Middle frontal gyrus (tissue), 1 donor: Measurements from ENCODE around the gene DPAGT1.

Source experiments
- DNase-seq: peaks from one replicate; pipeline ENCODE4 v3.0.0-alpha.2; 2015; ENCODE audit warnings: low spot score; ENCODE audit errors: extremely low spot score

Gene DPAGT1

DNA sequence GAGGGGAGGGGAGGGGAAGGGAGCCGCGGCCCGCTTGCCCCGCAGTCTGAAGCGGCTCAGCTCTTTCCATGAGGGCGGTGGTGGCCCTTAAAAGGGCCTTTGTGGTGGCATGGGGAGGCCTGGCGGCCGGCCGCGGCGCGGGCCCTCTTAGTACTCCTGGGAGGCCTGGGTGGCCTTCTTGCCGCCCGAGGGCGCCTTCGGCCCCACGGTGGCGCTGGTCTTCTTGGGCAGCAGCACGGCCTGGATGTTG, 6.9 kb downstream of the DPAGT1 start:
- DNase-seq, result no peak

DNA sequence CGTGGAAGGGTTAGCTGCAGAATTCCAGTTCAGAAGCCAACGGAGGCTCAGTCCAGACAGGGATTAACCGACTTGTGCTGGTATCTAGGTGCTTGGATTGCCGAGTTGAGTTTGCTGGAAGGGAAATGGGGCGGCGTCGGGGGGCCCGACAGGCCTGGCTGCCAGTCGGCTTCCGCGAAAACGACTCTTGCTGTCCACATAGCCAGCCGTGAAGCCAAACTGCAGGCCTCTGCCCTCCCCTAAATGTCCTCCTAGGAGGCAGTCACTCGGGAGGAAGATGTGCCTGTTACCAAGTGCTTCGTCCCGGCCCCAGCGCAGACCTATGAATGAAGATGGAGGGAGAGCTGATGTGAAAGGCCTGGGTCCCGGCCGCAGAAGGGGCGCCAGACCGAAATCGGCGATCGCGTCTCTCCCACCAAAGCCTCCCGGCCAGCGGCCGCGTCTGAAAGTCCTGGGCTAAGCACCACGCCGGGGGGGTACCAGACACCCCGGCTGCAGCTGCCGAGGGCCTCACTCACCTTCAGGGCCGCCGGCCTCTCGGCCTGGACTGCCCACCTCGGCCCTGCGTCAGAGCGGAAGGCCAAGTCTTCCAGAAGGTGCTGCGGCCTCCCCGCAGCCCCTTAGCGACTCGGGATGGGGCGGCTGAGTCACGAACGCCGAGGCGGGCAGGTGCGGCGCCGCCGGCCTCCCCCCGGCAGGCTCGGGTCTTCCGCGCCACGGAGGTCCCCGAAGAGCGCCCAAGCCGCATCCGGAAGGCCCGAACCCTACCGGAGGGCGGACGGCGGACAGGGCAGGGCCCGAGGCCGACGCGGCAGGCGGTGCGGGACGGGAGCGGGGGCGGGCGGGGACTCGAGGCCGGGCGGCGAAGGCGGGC, 7.5 kb downstream of the DPAGT1 start:
- no peak for DNase-seq

DNA sequence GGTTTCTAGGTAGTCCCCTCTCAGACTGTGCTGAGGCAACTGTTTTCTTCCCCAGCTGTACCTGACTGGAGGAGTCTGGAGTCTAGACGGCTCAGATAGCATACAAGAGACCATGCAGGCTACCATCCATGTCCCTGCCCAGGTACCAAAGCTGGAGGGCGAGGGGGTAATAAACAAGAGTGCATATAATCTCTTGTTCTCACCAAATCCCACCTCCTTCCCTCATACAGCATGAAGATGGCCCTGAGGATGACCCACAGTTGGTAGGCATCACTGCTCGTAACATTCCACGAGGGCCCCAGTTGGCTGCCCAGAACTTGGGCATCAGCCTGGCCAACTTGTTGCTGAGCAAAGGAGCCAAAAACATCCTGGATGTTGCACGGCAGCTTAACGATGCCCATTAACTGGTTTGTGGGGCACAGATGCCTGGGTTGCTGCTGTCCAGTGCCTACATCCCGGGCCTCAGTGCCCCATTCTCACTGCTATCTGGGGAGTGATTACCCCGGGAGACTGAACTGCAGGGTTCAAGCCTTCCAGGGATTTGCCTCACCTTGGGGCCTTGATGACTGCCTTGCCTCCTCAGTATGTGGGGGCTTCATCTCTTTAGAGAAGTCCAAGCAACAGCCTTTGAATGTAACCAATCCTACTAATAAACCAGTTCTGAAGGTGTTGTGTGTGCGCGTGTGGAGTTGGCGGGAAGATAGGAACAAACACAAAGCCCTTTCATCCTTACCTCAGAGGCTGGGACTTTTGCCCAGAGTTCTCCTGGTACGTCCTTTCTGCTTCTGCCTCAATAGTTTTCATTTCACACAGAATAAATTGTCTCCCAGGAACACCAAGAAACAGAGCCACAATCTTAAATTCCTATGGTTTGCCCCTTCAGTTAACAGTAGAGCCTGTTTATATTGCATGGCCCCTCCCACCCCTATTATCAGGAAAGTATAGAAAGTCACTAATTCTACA, 8.5 kb downstream of the DPAGT1 start:
- DNase-seq, result no peak

DNA sequence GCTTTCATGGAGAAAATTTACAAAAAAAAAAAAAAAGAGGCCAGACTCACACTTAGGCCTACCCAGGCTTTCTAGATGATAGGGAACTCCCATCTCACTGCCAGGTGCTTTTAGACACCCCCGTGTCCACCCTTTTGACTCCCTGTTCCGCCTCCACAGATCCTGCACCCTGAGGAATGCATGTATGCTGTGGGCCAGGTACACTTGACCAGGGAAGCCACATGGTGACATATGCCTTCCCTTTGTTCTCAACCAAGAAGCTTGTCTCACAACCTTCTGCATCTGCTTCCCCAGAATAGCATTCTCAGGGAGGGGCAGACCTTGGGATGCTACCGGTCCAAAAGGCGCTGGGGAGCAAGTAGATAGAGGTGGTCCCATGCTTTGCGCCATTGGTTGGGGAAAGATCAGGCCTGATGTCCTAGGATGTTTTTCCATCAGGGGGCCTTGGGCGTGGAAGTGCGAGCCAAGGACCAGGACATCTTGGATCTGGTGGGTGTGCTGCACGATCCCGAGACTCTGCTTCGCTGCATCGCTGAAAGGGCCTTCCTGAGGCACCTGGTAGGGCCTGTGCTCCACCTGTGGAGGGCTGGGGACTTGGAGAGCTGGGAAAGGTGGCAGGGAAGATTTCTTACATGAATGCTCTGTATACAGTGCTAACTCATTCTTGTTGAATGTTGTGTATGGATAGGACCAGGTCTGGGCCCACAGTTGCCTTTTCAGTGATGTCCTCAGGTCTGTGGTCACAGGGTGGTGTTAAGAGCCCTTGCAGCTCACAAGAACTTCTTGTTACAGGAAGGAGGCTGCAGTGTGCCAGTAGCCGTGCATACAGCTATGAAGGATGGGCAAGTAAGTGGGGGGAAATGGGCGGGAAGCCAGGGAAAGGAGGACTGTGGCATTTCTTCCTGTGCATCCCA, 9.4 kb downstream of the DPAGT1 start:
- no peak for DNase-seq

DNA sequence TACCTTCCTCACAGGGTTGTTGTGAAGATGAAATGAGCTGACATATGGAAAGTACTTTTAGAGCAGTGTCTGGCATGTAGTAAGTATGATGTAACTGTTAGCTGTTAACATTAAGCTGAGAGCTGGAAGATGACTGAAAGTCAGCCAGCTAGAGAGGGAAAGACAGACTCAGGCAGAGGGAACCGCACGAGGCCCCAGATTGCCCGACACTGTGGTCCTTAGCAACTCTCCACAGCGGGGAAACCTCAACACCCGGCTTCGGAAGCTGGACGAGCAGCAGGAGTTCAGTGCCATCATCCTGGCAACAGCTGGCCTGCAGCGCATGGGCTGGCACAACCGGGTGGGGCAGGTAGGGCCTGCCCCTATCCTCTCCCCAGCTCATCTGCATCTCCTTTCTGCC, 10.5 kb downstream of the DPAGT1 start:
- no peak for DNase-seq

DNA sequence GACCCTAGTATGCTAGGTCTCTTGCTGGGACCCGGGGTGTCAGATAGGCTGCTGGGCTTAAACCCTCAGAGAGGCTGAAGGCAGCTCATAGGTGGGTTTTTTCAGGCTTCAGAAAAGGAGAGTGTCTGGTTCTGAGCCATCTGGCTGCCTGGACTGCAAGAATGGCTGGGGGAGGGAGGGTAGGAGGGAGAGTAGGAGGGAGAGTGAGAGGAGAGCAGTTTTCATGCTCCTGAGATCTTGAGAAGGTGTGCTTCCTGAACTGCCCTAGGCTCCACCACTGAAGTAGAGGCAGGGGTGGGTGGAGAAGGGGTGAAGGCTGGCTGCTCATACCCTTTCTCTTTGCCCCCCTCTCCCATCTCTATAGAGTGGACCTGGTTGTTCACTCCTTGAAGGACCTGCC, 12.3 kb downstream of the DPAGT1 start:
- no peak for DNase-seq

DNA sequence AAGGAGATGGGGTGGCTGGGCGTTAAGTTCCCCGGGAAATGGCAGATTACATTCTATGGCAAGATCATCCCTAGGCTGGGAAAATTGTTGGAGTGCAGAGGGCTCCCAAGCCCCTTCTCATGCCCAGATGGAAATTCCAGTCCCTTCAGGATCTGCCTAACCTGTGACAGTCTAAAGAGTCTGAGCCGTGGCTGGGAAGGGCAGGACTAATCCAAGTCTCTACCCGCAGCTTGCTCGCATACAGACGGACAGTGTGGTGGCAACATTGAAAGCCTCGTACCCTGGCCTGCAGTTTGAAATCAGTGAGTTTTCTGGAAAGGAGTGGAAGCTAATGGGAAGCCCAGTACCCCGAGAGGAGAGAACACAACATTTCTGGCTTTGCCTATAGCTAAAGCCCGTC, 13.2 kb downstream of the DPAGT1 start:
- DNase-seq, result no peak

DNA sequence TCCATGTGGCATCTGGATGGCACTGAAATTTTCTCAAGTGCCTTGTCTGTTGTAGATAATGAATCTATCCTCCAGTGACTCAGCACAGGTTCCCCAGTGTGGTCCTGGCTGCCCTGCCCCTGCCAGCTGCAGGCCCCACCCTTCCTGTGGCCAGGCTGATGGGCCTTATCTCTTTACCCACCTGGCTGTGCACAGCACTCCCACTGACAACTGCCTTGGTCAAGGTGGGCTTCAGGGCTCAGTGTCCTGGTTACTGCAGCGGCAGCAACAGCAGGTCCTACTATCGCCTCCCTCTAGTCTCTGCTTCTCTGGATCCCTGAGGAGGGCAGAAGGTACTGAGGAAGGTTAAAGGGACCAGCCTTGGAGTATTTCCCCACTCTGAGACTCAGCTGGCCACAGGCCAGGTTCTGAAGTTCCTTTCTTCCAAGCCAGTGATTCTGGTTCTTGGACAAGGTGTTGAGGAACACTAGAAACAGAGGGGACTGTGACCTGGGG, 13.9 kb downstream of the DPAGT1 start:
- no peak for DNase-seq

DNA sequence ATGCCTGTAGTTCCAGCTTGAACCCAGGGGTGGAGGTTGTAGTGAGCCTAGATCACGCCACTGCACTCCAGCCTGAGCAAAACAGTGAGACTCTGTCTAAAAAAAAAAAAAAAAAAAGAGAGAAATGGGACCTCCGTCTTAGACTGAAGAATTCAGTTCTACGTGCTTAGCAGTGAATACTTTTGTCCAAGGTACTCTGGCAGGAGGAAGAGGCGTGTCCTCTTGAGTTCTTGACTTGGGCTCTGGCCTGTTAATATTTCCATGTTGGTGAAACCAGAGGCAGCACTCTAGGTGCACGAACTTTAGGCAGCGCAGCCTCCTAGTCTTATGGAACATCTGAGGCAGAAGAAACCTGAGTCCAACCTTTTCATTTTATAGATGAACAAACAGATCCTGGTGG, 14.5 kb downstream of the DPAGT1 start:
- DNase-seq, result no peak

DNA sequence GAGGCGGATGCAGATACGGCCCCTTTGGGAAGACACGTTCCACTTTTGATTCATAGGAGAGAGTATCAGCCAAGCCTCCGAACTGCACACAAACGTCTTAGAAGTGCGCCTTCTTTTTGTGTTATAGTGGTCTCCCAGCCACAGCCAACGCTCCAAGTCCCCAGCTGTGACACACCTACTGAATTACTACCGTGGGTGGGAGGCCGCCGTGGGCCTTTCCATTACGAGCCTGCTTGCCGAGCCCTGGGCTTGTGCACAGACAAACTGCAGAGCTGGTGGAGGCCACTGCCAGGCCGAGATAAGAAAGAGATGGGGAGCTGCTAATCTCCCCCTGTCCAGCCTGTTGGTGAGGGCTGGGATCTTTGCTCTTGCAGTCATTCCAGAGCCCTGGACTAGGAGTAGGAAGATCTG, 16.2 kb downstream of the DPAGT1 start:
- DNase-seq, result no peak

DNA sequence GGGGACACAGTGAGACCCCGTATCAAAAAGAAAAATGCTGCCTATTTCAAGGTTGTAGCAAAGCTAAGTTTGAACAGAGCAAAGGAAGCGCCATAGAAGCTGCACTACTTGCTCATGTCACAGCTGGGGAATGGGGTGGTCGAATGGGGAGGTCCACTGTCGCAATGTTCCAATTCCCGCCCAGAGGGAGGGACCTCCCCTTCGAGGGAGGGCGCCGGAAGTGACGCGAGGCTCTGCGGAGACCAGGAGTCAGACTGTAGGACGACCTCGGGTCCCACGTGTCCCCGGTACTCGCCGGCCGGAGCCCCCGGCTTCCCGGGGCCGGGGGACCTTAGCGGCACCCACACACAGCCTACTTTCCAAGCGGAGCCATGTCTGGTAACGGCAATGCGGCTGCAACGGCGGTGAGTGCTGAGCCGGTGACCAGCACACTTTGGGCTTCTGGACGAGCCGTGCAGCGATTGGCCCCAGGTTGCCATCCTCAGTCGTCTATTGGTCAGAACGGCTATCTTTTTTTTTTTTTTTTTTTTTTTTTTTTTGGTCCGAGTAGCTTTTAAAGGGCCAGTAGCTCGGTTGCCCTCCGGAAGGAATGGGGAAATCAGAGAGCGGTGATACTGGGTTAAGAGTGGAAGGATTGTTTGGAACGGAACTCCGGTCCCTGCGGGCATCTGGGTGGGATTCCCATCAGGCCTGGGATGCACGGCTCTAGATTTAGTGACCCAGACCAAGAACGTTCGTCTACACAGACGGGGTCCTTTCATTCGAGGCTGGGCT, 16.8 kb downstream of the DPAGT1 start, which contains the start of gene HMBS:
Gene HMBS (plus strand): TSS at position 219 of the 774 bp plus-strand sequence. CDS start 153 bp downstream, at position 372.
- DNase-seq, result peak; percentile 96

DNA sequence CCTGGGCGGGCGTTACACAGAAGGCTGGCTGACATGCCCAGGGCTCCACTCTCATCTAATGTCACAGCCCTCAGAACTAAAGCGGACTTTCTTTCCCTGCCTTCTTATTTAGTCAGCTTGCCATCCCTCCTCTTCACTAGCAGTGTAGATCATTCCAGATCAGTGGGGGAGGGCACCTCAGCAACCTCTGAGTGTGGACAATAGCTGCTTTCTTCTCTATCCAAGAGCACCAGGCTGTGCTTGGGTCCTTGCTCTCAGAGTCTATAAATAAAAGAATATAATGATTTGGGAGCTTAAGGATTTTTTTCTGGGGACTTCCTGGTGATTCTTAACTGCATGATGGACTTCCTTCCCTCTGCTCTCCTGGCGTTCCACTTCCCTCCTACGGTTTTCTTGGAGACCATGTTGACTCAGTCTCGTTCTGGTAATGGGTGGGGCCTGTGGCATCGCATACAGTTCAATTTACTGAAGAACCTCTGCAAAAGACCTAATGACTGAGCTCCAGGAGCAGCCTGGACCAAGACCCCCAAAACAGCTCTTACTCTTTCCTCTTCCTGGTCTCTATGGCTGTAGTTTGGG, 19.9 kb downstream of the DPAGT1 start:
- DNase-seq, result no peak

DNA sequence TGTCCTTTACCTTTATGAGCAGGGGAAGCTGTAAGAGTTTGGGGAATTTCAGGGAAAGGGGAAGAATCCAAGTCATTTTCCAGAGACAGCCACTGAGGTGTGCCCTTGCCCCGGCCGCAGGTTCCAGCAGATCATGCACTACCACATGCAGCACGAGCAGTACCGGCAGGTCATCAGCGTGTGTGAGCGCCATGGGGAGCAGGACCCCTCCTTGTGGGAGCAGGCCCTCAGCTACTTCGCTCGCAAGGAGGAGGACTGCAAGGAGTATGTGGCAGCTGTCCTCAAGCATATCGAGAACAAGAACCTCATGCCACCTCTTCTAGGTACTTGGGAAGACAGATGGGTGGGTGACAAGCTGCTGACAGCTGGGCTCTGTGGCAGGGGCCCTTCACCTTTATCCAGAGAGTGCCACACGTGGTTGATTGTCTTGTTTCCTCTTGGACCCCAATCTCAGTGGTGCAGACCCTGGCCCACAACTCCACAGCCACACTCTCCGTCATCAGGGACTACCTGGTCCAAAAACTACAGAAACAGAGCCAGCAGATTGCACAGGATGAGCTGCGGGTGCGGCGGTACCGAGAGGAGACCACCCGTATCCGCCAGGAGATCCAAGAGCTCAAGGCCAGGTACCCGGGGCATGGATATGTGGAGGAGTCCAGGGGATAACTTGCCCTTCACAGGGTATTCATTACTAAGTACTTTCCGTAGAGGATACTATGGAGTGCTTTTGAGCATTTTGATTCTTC, 22.8 kb downstream of the DPAGT1 start:
- no peak for DNase-seq

DNA sequence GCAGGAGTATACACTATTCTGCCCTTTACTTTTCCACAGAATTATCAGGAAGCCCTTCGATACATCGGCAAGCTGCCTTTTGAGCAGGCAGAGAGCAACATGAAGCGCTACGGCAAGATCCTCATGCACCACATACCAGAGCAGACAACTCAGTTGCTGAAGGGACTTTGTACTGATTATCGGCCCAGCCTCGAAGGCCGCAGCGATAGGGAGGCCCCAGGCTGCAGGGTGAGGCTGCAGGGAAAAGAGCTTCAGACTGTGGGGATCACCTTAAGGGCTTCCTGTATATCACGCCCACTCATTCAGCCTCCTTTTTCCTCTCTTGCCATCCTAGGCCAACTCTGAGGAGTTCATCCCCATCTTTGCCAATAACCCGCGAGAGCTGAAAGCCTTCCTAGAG, 23.8 kb downstream of the DPAGT1 start:
- DNase-seq, result no peak

DNA sequence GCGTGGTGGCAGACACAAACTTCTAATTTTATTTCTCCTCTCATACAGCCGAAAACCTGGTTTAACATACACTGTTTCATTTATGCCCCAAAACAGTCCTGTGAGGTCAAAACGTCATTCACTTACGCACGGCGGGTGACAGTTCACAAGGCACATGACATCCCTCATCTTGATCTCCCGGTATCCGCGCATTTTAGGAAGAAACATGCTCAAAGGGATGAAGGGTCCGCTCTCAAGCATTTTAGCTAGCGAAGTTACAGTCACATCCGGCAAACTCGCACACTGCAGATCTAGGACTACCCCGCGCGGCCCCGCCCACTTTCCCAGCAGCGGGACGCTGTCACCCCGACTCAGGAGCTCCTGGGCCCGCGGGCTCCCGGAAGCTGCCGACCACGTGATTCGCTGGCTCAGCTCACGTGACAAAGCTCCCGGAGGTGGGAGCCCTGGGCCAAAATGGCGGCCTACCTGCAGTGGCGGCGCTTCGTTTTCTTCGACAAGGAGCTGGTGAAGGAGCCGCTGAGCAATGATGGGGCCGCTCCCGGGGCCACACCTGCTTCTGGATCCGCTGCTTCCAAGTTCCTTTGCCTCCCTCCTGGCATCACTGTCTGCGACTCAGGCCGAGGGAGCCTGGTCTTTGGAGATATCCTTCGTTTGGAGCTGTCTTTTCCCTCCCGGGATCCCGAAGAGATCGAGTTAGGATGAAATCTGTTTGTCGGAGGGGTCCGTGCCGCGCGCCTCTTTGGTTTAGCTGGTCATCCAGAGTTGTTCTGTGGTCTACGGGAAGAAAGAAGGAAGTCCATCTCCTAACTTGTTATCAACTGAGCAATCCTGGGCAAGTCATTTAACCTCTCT, 34.1 kb downstream of the DPAGT1 start, which contains the start of gene VPS11:
Gene VPS11 (plus strand): TSS at position 448 of the 852 bp plus-strand sequence. CDS start 6 bp downstream, at position 454.
- DNase-seq, result peak; percentile 95

DNA sequence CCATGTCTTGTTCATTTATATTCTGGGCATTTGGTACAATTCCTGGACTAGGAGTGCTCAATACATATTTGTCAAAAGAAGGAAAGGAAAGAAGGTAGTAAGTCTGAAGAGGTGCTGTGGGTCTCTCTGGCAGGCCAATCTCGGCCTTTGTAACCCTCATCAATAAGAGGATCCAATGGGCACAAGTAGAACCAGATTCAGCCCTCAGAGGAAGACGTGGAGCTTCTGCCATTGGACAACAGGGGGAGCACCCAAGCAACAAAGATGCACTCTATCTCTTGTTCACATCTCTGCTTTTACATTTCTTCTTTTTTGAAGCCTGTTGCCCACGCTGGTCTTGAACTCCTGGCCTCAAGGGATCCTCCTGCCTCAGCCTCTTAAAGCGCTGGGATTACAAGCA, 36.3 kb downstream of the DPAGT1 start:
- DNase-seq, result no peak

DNA sequence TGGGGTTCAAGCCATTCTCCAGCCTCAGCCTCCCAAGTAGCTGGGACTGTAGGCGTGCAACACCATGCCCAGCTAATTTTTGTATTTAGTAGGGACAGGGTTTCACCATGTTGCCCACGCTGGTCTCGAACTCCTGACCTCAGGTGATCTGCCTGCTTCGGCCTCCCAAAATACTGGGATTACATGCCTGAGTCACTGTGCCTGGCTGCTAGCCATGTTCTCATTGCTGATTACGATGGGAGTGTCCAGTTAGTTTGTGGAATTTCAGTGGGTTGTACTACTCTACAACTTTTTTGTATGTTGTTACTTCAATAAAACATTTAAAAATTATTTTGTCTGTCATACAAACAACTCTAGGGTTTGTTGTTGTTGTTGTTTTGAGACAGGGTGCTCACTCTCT, 38.9 kb downstream of the DPAGT1 start:
- no peak for DNase-seq

DNA sequence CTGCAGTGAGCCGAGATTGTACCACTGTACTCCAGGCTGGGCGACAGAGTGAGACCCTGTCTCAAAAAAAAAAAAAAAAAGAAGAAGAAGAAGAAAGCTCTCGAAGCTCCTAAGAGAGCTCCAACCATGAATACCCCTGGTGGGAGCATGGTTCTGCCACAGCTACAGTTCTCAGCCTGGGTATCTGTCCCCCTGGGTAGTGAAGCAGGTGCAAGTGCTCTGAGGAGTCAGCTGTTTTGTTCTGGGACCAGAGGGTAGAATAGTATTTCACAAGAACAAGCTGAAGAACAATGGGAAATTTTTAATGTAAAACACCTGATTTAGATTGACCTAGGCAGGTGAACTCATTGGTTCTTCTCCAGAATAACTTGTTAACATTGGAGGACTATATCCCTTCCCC, 40.4 kb downstream of the DPAGT1 start:
- DNase-seq, result no peak
